OCI-LY7 (cell line): ENCODE data around the gene DMAC2. TPM values are rescaled to one million over a fixed set of nuclear protein-coding genes. Genes with fewer than 3 reads are reported as not detected.

Experiments
- BruUV-seq: library from RNA; stranded (reverse); fragments of 400-500 nt; replicated peaks from 2 replicates; lab custom pipeline; 2021; lab: Mats Ljungman, UMichigan
- CTCF ChIA-PET: fragments of 300-600 bp; sonication (Branson Sonifier 250); formaldehyde crosslinking; loops from one replicate; lab custom pipeline; 2022; ENCODE audit warnings: antibody characterized with exemption; ENCODE audit not compliant: unreplicated experiment; lab: Charles Lee
- POLR2A ChIA-PET: fragments of 300-600 bp; sonication (Branson Sonifier 250); formaldehyde crosslinking; loops from one replicate; lab custom pipeline; 2022; ENCODE audit warnings: antibody characterized with exemption; lab: Charles Lee
- DNase-seq: peaks from one replicate; pipeline ENCODE4 v3.0.0-alpha.2; 2015; ENCODE audit warnings: low spot score
- H2AFZ ChIP-seq: fragments of 200-600 bp; sonication (generic), shearing (Covaris generic); 2 replicates; pipeline ENCODE4 v1.6.1; 2014; ENCODE audit warnings: mild to moderate bottlenecking, antibody characterized with exemption, low read length, moderate library complexity
- H3K27ac ChIP-seq: fragments of 200-600 bp; sonication (generic); 2 replicates; pipeline ENCODE4 v1.5.1; 2014; ENCODE audit warnings: mixed run types, low read depth, mild to moderate bottlenecking, moderate library complexity, low read length, inconsistent platforms; ENCODE audit not compliant: poor library complexity, severe bottlenecking
- H3K36me3 ChIP-seq: fragments of 200-600 bp; sonication (generic); 2 replicates; pipeline ENCODE4 v1.6.1; 2014; ENCODE audit warnings: mild to moderate bottlenecking, antibody characterized with exemption, low read length, moderate library complexity, mixed read lengths; ENCODE audit not compliant: insufficient read depth
- H3K4me1 ChIP-seq: fragments of 200-600 bp; sonication (generic); 2 replicates; pipeline ENCODE4 v1.5.1; 2014; ENCODE audit warnings: mild to moderate bottlenecking, low read length; ENCODE audit not compliant: insufficient read depth, poor library complexity, severe bottlenecking
- H3K4me2 ChIP-seq: fragments of 200-600 bp; sonication (generic); 2 replicates; pipeline ENCODE4 v1.6.1; 2014; ENCODE audit warnings: mild to moderate bottlenecking, low read length
- H3K4me3 ChIP-seq: fragments of 200-600 bp; sonication (generic); 2 replicates; pipeline ENCODE4 v1.5.1; 2014; ENCODE audit warnings: mild to moderate bottlenecking, low read depth, low read length; ENCODE audit not compliant: poor library complexity, severe bottlenecking
- H3K79me2 ChIP-seq: fragments of 200-600 bp; sonication (generic); 2 replicates; pipeline ENCODE4 v1.6.1; 2016; ENCODE audit warnings: low read depth, mild to moderate bottlenecking, low read length, moderate library complexity, mixed read lengths; ENCODE audit not compliant: insufficient read depth
- H3K9me2 ChIP-seq: fragments of 200-600 bp; sonication (generic); 2 replicates; pipeline ENCODE4 v1.6.1; 2016; ENCODE audit warnings: mild to moderate bottlenecking, low read length, mixed read lengths; ENCODE audit not compliant: insufficient read depth
- H3K9me3 ChIP-seq: fragments of 200-600 bp; sonication (generic); 2 replicates; pipeline ENCODE4 v1.6.1; 2014; ENCODE audit warnings: mild to moderate bottlenecking, mixed run types, low read length, mixed read lengths
- H4K20me1 ChIP-seq: fragments of 200-600 bp; sonication (generic); 2 replicates; pipeline ENCODE4 v1.6.1; 2014; ENCODE audit warnings: mild to moderate bottlenecking, antibody characterized with exemption, low read length, moderate library complexity, mixed read lengths; ENCODE audit not compliant: insufficient read depth
- CTCF ChIP-seq: fragments of 200-600 bp; sonication (generic); conservative IDR thresholded peaks from 2 replicates; pipeline ENCODE4 v1.5.1; 2014; ENCODE audit warnings: mild to moderate bottlenecking, antibody characterized with exemption, low read length, moderate library complexity, mixed read lengths
- EZH2phosphoT487 ChIP-seq: fragments of 200-600 bp; sonication (generic); IDR thresholded peaks from 2 replicates; pipeline ENCODE4 v1.6.1; 2018; ENCODE audit warnings: low read depth, borderline replicate concordance, mild to moderate bottlenecking, mixed run types, antibody characterized with exemption, low read length, moderate library complexity, mixed read lengths
- intact Hi-C: fragments of 100-400 bp; cut with micrococcal nuclease; formaldehyde crosslinking; loops from one replicate; pipeline ENCODE4 v1.10.0; 2022; ENCODE audit not compliant: unreplicated experiment
- total RNA-seq, 2 experiments: library from RNA; depleted of rRNA in 1 of 2; stranded (reverse); fragments of >200 nt in 1 of 2; shearing (Covaris generic) in 1 of 2; gene quantifications; 2 replicates each; pipeline ENCODE4 v1.2.3, GENCODE V29; 2014 to 2022

The DMAC2 gene
- total RNA-seq, 2 experiments from 2014 or later: 30.6 to 41.6 TPM

GRCh38 chr19:41426952-41427646 lies 12.6 kb downstream of the DMAC2 start, which contains the start of gene B3GNT8:
Gene B3GNT8 (minus strand): TSS chr19:41427374. CDS start chr19:41426778, 596 bp downstream.
- Histone ChIP-seq H3K9me2 (no peaks in the 10 kb centered on the region), H3K4me2 (no peak within 1 kb of the TSS)

DNA sequence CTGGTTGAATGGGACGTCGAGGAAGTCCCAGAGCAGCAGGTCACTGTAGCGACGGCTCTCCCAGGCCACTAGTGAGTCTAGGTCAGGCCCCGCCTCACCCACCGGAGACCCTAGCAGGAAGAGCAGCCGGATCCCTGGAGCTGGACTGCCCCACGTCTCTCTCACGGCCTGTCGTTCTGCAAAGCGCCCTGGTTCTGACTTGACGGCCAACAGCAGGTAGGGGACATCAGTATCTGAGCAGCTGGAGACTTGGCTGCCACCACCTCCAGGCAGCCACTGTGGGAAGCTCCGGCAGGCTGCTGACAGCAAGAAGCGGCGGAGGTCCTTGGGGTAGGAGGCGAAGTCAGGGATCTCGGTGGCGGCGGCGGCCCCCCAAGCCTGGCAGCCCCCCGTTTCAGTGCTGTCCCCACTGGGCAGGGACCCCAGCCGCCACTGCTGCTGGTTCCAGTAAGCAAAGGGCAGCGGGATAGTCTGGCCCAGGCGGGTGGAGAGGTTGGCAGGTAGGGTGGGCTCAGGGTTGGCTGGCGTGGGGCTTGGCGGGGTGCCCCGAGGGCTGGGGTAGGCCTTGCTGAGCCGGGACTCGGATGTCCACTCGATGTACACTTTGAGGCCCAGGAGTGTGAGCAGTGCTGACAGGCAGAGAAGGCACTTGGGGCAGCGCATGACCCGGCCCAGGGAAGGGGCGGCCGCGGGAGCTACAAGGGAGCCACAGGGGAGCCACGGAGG lies 13.4 kb downstream of the DMAC2 start:
- peaks cover 17% of the 10 kb centered on the region; the same call in 1 of the 2 replicates for H3K36me3 ChIP-seq
- TF ChIP-seq CTCF (no peak), EZH2phosphoT487 (no peak)
- intact Hi-C loops: no loop called here
- no peak for DNase-seq
- no peaks in the 10 kb centered on the region for H3K79me2 ChIP-seq
- H4K20me1 ChIP-seq: no peaks in the 10 kb centered on the region
- no TSS peak for BruUV-seq
- no peaks in the 10 kb centered on the region for H3K9me3 ChIP-seq
- no peak overlapping the region for H3K4me2 ChIP-seq
- H3K4me3 ChIP-seq: no peak overlapping the region
- no peak overlapping the region for H2AFZ ChIP-seq
- H3K4me1 ChIP-seq: no peaks in the 10 kb centered on the region
- no peak overlapping the region for H3K27ac ChIP-seq
- POLR2A ChIA-PET: no interaction called here
- no peaks in the 10 kb centered on the region for H3K9me2 ChIP-seq
- CTCF ChIA-PET: no interaction called here

More at GRCh38 chr19:41426952-41427646, 12.6 kb downstream of the DMAC2 start, which contains the start of gene B3GNT8:
- POLR2A ChIA-PET: no interaction called here
- no peaks in the 10 kb centered on the region for H4K20me1 ChIP-seq
- DNase-seq: no peak
- no peak within 1 kb of the TSS for H3K4me3 ChIP-seq
- no peaks in the 10 kb centered on the region for H3K79me2 ChIP-seq
- no peak within 1 kb of the TSS for H2AFZ ChIP-seq
- intact Hi-C loops: no loop called here
- peaks cover 25% of the 10 kb centered on the region for H3K36me3 ChIP-seq
- CTCF ChIA-PET: no interaction called here
- no peaks in the 10 kb centered on the region for H3K4me1 ChIP-seq
- no peaks in the 10 kb centered on the region for H3K9me3 ChIP-seq
- TF ChIP-seq CTCF: no peak
- no peak for TF ChIP-seq EZH2phosphoT487
- BruUV-seq: no TSS peak
- no peak within 1 kb of the TSS for H3K27ac ChIP-seq
